PFSK-1 (cell line): ENCODE data around the gene TNFRSF19.

Source experiments
- FOXP2 ChIP-seq: optimal IDR thresholded peaks from 2 replicates; pipeline ENCODE3; 2011; ENCODE audit warnings: borderline replicate concordance, control low read depth, inconsistent platforms; ENCODE audit not compliant: insufficient read depth; ENCODE audit errors: extremely low read length, extremely low read depth
- POLR2AphosphoS5 ChIP-seq: IDR thresholded peaks from 2 replicates; pipeline ENCODE4 v1.6.1; 2012; ENCODE audit warnings: low read depth, mild to moderate bottlenecking, control low read depth, low read length, moderate library complexity
- SIN3A ChIP-seq: IDR thresholded peaks from 2 replicates; pipeline ENCODE4 v1.6.1; 2012; ENCODE audit warnings: mild to moderate bottlenecking, low read length, moderate library complexity, borderline replicate concordance; ENCODE audit not compliant: insufficient read depth
- TAF1 ChIP-seq: IDR thresholded peaks from 2 replicates; pipeline ENCODE4 v1.6.1; 2012; ENCODE audit warnings: low read length, control low read depth, borderline replicate concordance; ENCODE audit not compliant: insufficient read depth
- TF ChIP-seq, protein P1 (sequence below), 2 experiments: IDR thresholded peaks; 2 replicates each; pipeline versions ENCODE4 v1.6.1 to v1.8.0; 2011 to 2012; ENCODE audit warnings: low read depth in 2 of 2, low read length in 2 of 2, control low read depth in 1 of 2, inconsistent platforms in 1 of 2, mild to moderate bottlenecking in 1 of 2, moderate library complexity in 1 of 2; ENCODE audit not compliant: insufficient read depth in 1 of 2

DNA sequence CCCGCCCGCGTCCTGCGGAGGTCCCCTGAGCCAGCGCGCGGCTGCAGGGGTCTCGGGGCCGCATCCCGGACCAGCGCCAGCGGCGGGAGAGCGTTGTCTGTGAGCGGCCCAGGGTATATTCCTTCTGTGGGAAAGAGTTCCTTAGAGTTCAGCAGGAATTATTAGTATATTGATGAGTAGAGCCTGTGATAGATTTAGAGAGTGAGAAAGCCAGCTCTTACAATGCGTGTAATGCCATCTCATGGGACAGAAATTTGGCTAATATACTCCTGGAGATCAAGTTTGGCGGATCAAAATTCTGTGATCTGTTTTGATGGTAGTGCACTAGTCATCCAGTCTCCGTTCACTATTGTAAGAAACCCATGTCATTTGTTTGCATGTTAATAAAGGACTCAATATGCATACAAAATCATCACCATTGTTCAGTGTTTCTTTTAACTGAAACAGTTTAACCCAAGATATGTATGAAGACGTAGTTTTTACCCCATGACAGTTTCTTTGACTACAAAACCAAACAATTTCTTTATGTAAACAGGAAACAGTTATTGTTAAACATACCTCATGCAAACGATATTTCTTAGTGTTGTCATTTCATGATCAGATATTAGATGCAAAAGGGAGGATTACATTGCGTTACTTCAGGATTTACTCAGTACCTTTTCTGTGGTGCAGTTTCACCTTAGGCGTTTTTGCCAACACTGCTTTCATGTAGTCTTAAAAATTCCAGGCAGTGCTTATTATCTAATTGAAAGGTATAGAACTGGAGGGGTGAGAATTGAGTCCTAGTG lies 9.9 kb downstream of the TNFRSF19 start:
- TF ChIP-seq POLR2AphosphoS5: no peak
- no peak for TF ChIP-seq TAF1
- TF ChIP-seq SIN3A: no peak
- TF ChIP-seq, protein P1, sequence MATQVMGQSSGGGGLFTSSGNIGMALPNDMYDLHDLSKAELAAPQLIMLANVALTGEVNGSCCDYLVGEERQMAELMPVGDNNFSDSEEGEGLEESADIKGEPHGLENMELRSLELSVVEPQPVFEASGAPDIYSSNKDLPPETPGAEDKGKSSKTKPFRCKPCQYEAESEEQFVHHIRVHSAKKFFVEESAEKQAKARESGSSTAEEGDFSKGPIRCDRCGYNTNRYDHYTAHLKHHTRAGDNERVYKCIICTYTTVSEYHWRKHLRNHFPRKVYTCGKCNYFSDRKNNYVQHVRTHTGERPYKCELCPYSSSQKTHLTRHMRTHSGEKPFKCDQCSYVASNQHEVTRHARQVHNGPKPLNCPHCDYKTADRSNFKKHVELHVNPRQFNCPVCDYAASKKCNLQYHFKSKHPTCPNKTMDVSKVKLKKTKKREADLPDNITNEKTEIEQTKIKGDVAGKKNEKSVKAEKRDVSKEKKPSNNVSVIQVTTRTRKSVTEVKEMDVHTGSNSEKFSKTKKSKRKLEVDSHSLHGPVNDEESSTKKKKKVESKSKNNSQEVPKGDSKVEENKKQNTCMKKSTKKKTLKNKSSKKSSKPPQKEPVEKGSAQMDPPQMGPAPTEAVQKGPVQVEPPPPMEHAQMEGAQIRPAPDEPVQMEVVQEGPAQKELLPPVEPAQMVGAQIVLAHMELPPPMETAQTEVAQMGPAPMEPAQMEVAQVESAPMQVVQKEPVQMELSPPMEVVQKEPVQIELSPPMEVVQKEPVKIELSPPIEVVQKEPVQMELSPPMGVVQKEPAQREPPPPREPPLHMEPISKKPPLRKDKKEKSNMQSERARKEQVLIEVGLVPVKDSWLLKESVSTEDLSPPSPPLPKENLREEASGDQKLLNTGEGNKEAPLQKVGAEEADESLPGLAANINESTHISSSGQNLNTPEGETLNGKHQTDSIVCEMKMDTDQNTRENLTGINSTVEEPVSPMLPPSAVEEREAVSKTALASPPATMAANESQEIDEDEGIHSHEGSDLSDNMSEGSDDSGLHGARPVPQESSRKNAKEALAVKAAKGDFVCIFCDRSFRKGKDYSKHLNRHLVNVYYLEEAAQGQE (IDR thresholded peaks at IDR 0.05; ENCODE audit: insufficient read depth in 1 of 2, low read depth in 2 of 2, low read length in 2 of 2): no peak
- no peak for TF ChIP-seq FOXP2
